RWPE1 (cell line): ENCODE results near the gene TTC4.

Experiments used
- CTCF ChIA-PET: fragments of 350-600 bp; sonication (Branson Sonifier 250); formaldehyde crosslinking; extraction: SDS; loops from one replicate; lab custom pipeline; 2021; lab: Yijun Ruan, JAX
- POLR2A ChIA-PET: fragments of 400-600 bp; formaldehyde crosslinking; extraction: SDS; loops from one replicate; lab custom pipeline; 2020; ENCODE audit warnings: antibody characterized with exemption; ENCODE audit not compliant: low non-redundant PET; lab: Yijun Ruan, JAX
- DNase-seq: peaks from one replicate; pipeline ENCODE4 v3.0.0; 2012; ENCODE audit warnings: low spot score
- H3K27ac ChIP-seq: fragments of 450-650 bp; 2 replicates; pipeline ENCODE4 v1.5.1; 2017
- TF ChIP-seq, protein P1 (sequence below): fragments of 450-650 bp; conservative IDR thresholded peaks from 2 replicates; pipeline ENCODE4 v1.5.1; 2017; ENCODE audit warnings: low read depth, mild to moderate bottlenecking

Gene TTC4

DNA sequence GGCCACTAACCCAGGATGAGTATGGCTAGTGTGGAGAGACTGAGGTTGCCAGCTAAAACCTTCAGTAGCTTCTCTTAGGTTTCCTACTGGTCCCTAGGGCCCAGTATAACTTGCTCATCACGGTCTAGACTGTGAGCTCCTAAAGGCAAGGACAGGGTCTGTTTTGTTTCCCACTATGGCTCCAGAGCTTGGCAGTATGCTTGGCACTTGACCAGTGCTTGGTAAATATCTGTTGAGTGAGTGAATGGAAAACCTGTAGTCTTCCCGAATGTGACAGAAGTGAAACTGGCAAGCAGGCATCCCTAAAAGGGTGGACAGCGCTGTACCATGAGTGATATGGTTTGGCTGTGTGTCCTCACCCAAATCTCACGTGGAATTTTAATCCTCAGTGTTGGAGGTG is 61.8 kb downstream of the TTC4 start:
- TF ChIP-seq, protein P1, sequence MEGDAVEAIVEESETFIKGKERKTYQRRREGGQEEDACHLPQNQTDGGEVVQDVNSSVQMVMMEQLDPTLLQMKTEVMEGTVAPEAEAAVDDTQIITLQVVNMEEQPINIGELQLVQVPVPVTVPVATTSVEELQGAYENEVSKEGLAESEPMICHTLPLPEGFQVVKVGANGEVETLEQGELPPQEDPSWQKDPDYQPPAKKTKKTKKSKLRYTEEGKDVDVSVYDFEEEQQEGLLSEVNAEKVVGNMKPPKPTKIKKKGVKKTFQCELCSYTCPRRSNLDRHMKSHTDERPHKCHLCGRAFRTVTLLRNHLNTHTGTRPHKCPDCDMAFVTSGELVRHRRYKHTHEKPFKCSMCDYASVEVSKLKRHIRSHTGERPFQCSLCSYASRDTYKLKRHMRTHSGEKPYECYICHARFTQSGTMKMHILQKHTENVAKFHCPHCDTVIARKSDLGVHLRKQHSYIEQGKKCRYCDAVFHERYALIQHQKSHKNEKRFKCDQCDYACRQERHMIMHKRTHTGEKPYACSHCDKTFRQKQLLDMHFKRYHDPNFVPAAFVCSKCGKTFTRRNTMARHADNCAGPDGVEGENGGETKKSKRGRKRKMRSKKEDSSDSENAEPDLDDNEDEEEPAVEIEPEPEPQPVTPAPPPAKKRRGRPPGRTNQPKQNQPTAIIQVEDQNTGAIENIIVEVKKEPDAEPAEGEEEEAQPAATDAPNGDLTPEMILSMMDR: no peak
- POLR2A ChIA-PET: no interaction called here
- no peak for DNase-seq
- CTCF ChIA-PET: no interaction called here
- no peak overlapping the region for H3K27ac ChIP-seq

GRCh38 chr1:54781023-54781723 is 65.5 kb downstream of the TTC4 start:
- H3K27ac ChIP-seq: no peak overlapping the region
- TF ChIP-seq, protein P1: no peak
- DNase-seq: no peak
- POLR2A ChIA-PET: no interaction called here
- CTCF ChIA-PET: interaction anchor here (1.2 kb wide), 1 partner anchor 20 kb away, joined by 3 read pairs; no protein-coding TSS in a partner anchor

GRCh38 chr1:54782156-54782555 is 66.5 kb downstream of the TTC4 start:
- no peak overlapping the region for H3K27ac ChIP-seq
- ChIA-PET POLR2A (no interaction called here), CTCF (no interaction called here)
- no peak for DNase-seq
- TF ChIP-seq, protein P1: no peak

GRCh38 chr1:54782588-54782987 is 66.9 kb downstream of the TTC4 start:
- DNase-seq: no peak
- ChIA-PET CTCF (no interaction called here), POLR2A (no interaction called here)
- TF ChIP-seq, protein P1: no peak
- no peak overlapping the region for H3K27ac ChIP-seq

DNA sequence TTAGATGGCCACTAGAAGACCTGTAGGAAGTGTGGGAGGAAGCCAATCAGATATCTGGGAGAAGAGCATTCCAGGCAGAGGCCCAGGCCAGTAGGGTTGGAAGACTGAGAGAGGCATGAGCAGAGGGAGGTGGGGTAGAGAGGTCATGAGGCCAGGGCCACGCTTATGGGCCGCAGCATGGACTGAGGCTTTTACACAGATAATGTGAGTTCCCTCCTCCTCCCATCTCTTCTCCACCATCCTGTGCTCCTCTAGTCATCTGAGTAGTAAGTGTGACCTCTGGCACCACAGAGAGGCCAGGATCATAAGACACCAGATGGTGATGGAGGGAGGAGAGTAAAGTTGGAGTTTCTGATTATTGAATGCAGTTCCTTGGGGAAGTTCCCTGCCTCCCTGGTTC is 68.4 kb downstream of the TTC4 start:
- DNase-seq: no peak
- H3K27ac ChIP-seq: no peak overlapping the region
- ChIA-PET POLR2A (no interaction called here), CTCF (interaction anchor here (0.5 kb wide), 1 partner anchor 53 kb away, joined by 3 read pairs; no protein-coding TSS in a partner anchor)
- TF ChIP-seq, protein P1: no peak

DNA sequence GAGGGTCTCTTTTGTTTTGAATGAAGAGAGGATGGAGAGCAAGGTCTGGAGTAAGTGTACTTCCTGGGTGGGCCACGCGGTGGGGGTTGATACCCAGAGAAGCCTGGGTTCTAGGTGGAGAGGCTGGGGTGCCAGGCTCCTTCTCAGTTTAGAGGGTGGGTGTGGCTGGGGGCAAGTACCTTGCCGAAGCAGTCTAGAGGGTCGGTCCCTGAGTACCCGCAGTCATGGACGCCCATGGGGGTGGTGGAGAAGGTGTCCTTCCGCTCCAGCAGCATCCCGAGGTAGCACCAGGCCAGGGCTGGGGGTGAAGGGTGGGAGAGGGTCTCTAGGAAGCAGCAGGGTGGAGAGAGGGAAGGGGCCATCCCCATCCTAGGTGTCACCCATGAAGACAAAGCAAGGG is 71.1 kb downstream of the TTC4 start:
- ChIA-PET CTCF (interaction anchor here (0.5 to 0.6 kb wide), 2 partner anchors 20 to 311 kb away, joined by 4 read pairs; no protein-coding TSS in a partner anchor), POLR2A (no interaction called here)
- H3K27ac ChIP-seq: no peak overlapping the region
- DNase-seq: no peak
- TF ChIP-seq, protein P1: no peak
